ENCODE results near the gene LRRC74A.

The LRRC74A gene

DNA sequence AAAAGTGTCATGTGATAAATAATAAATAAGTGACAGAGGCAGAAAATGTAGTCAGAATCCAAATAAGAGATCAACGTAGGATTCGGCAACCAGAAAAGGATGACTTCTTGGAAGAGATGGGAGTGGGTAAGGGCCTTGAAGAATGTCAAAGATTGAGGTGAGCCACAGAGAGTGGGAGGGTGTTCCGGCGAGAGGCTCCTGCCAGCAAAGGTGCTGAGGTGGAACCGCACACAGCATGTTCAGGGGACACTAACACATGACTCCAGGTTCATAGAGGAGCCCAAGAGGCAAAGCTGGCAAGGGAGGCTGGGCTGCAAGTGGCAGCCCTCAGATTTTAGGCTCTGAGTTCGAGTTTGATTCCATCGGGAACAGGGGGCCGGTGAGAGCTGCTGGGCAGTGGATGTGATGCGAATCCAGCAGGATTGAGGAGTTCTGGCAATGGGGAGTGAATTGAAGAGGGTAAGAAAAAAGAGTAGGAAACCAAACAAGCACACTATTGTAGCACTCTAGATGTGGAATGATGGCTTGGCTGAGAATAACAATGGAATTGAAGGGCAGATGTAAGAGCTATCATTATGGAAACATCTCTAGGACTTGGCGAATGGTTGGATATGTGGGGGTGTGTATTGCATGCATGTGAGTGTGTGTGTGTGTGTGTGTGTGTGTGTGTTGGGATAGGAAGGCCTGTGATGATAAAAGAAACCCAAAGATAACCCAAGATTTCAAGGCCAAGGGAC lies 36.5 kb downstream of the LRRC74A start:
- TF ChIP-seq, protein P1, sequence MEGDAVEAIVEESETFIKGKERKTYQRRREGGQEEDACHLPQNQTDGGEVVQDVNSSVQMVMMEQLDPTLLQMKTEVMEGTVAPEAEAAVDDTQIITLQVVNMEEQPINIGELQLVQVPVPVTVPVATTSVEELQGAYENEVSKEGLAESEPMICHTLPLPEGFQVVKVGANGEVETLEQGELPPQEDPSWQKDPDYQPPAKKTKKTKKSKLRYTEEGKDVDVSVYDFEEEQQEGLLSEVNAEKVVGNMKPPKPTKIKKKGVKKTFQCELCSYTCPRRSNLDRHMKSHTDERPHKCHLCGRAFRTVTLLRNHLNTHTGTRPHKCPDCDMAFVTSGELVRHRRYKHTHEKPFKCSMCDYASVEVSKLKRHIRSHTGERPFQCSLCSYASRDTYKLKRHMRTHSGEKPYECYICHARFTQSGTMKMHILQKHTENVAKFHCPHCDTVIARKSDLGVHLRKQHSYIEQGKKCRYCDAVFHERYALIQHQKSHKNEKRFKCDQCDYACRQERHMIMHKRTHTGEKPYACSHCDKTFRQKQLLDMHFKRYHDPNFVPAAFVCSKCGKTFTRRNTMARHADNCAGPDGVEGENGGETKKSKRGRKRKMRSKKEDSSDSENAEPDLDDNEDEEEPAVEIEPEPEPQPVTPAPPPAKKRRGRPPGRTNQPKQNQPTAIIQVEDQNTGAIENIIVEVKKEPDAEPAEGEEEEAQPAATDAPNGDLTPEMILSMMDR (IDR thresholded peaks at IDR 0.05; ENCODE audit: low read depth, low read length, missing control alignments): no peak
- no peak for DNase-seq (ENCODE audit: extremely low read depth, low read depth)
- H3K4me3 ChIP-seq (replicated peaks; ENCODE audit: low read depth, low read length): no peak overlapping the region

DNA sequence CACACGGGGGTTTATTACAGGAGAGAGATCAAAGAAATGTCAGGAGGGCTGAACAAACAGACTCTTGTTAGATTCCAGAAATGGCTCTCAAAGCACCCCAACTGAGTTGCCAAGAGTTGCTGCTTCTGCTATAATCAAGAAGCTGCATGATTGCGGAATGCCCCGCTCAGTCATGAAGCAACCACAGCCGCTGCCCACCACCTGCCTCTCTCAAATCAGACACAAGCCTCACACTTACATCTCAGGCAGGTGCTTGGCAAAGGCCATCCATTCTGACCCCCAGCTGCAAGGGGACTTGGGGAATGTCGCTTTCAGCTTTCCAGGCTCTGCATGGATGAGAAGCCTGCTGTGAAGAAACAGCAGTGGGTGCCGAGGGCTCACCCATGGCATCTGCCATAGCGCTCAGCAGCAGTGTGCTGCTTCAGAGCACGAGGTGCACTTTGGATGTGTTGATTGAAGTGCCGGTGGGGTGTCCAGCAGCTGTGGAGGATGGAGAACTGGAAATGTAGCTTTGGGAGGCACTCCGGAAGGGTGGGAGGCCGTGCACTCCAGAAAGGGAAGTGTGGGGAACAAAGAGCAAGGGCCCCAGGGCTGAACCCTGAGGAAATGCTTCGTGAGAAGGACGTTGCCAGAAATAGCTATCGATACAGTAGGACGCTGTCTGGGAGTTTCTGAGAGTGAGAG lies 37.7 kb downstream of the LRRC74A start:
- DNase-seq (ENCODE audit: extremely low read depth, low read depth): no peak
- TF ChIP-seq, protein P1 (IDR thresholded peaks at IDR 0.05; ENCODE audit: low read depth, low read length, missing control alignments): no peak
- H3K4me3 ChIP-seq (replicated peaks; ENCODE audit: low read depth, low read length): no peak overlapping the region

DNA sequence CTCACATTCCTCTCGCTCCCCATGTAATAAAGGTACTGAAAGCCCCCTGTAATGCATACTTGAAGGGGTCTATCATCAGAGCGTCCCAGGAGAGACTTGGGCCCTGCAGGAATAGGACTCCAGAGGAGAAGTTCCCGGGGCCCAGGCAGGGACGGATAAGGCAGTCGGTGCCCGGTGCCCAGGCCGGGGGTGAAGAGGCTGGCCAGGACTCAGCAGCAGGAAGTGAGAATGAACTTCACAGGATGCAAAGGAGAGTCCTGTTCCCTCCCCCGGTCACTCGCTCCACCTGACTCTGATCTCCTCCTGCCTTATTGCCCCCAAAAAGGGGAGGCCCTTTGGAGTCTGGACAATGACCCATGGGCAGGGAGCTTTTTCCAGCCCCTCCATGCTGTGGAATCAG lies 40.2 kb downstream of the LRRC74A start:
- TF ChIP-seq, protein P1 (IDR thresholded peaks at IDR 0.05; ENCODE audit: low read depth, low read length, missing control alignments): no peak
- no peak for DNase-seq (ENCODE audit: extremely low read depth, low read depth)
- H3K4me3 ChIP-seq (replicated peaks; ENCODE audit: low read depth, low read length): no peak overlapping the region

DNA sequence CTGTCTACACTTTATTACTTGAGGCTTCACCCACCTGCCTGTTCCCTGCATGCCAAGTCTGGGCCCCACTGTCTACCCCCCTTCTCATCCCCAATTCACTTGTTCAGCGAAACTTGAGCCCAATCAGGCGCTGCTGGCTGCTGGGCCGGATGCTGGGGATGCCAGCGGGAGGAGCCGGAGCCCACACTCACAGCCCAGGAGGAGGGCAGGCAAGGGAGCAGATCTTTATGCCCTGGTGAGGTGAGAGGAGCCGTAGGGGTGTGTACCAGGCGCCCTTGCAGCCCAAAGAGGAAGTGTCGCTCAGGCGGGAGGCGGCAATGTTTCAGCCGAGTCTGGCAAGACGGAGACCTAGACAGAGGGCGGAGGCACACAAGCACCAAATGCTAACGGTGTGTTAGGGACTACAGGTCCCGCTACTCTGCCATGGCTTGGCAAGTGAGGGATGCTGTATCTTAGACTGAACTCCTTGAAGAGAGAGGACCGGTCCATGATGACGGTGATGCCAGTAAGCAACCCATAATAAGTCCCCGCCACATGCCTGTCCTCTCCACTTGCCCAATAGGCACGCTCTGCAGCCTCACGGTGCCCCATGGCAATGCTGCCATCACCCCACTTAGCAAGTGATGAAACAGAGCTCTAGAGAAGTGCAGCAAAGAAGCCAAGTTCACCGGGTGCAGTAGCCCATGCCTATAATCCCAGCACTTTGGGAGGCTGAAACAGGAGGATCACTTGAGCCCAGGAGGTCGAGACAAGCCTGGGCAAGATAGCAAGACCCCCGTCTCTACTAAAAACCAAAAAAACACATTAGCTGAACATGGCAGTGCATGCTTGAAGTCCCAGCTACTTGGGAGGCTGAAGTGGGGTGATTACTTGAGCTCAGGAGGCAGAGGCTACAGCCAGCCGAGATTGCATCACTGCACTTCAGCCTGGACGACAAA lies 41.6 kb downstream of the LRRC74A start:
- no peak for DNase-seq (ENCODE audit: extremely low read depth, low read depth)
- TF ChIP-seq, protein P1 (IDR thresholded peaks at IDR 0.05; ENCODE audit: low read depth, low read length, missing control alignments): no peak
- no peak overlapping the region for H3K4me3 ChIP-seq (replicated peaks; ENCODE audit: low read depth, low read length)

DNA sequence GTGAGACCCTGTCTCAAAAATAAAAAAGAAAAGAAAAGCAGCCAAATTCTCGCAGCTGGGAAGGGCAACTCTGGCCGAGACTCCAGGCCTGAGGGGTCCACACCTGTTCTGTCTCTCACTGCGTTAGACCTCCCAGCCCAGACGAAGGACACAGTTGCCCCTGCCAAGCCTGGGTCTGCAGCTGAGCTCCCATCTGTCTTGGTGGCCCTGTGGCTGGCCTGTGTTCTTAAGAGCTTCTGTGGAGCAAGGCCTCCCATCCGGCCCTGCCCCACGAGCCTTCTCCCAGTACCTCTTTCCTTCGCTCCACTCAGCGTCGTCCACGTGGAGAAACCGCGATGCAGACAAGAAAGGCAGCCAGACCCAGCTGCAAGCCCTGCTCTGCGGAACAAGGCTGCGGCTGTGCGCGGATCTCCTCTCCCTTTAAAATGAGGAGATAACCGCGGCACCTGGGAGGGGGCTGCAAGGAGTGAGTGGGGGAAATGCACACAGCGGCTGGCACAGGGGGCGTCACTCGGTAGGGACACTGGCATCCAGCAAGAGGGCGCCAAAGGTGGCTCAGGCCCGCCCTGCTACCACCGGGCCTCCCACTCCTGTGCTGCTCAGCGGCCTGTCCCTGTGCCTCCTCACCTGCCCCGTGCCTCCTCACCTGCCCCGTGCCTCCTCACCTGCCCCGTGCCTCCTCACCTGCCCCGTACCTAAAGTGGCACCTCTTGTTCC lies 42.4 kb downstream of the LRRC74A start:
- DNase-seq (ENCODE audit: extremely low read depth, low read depth): no peak
- TF ChIP-seq, protein P1 (IDR thresholded peaks at IDR 0.05; ENCODE audit: low read depth, low read length, missing control alignments): no peak
- no peak overlapping the region for H3K4me3 ChIP-seq (replicated peaks; ENCODE audit: low read depth, low read length)

DNA sequence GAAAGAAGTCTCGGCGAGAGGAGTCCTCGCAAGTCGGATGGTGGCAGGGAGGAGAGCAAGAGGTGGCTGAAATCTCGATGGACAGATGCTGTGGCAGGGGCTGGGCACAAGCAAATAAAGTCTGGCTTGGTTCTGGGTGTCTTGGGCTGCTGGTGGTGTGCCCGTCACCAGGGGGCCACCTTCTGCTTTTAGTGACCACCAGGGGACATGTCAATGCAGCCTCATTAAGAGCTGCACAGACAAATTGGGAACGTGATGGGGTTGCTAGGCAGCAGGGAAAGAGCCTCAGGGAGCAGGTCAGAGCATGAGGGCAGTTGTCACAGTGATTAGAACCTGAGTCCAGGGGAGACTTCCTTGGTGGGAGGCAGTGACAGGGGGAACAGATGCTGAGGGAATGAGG lies 44.0 kb downstream of the LRRC74A start:
- TF ChIP-seq, protein P1 (IDR thresholded peaks at IDR 0.05; ENCODE audit: low read depth, low read length, missing control alignments): peak; percentile 40
- H3K4me3 ChIP-seq (replicated peaks; ENCODE audit: low read depth, low read length): no peak overlapping the region
- DNase-seq (ENCODE audit: extremely low read depth, low read depth): no peak
